Fibroblast of lung (primary cell): ENCODE measurements around the gene ZC3H7B. TPM values are rescaled to one million over a fixed set of nuclear protein-coding genes. Genes with fewer than 3 reads are reported as not detected.

Source experiments
- DNase-seq, 2 donors: peaks; one replicate each; pipeline versions ENCODE4 v3.0.0 to v3.0.0-alpha.2; 2010; ENCODE audit warnings: low read depth in 2 of 2
- H2AFZ ChIP-seq: 2 replicates; pipeline ENCODE4 v1.5.1; 2012; ENCODE audit warnings: low read length, control low read depth, inconsistent platforms
- H3K27ac ChIP-seq: 2 replicates; pipeline ENCODE4 v1.5.1; 2011; ENCODE audit warnings: low read length, control low read depth; ENCODE audit not compliant: insufficient read depth
- H3K27me3 ChIP-seq: 2 replicates; pipeline ENCODE4 v1.5.1; 2011; ENCODE audit warnings: mild to moderate bottlenecking, low read length; ENCODE audit not compliant: control insufficient read depth, insufficient read depth
- H3K36me3 ChIP-seq: 2 replicates; pipeline ENCODE4 v1.5.1; 2011; ENCODE audit warnings: low read length; ENCODE audit not compliant: control insufficient read depth, insufficient read depth
- H3K4me1 ChIP-seq: 2 replicates; pipeline ENCODE4 v1.5.1; 2011; ENCODE audit warnings: low read length; ENCODE audit not compliant: control insufficient read depth, insufficient read depth; ENCODE audit errors: extremely low read depth
- H3K4me2 ChIP-seq: 2 replicates; pipeline ENCODE4 v1.5.1; 2011; ENCODE audit warnings: low read length, control low read depth; ENCODE audit not compliant: insufficient read depth; ENCODE audit errors: extremely low read depth
- H3K4me3 ChIP-seq, 4 experiments: fragments of 200-600 bp in 1 of 4; sonication (generic) in 1 of 4; replicated peaks in 1 of 4; 2 replicates each; pipeline ENCODE4 v1.5.1; 2011 to 2016; ENCODE audit warnings: low read length in 4 of 4, low read depth in 3 of 4, mild to moderate bottlenecking in 3 of 4, control low read depth in 2 of 4, inconsistent platforms in 1 of 4, mixed read lengths in 1 of 4; ENCODE audit not compliant: insufficient read depth in 1 of 4; ENCODE audit errors: control extremely low read depth in 1 of 4
- H3K79me2 ChIP-seq: 2 replicates; pipeline ENCODE4 v1.5.1; 2012; ENCODE audit warnings: mild to moderate bottlenecking, low read length, inconsistent platforms; ENCODE audit not compliant: control insufficient read depth, insufficient read depth
- H3K9ac ChIP-seq: 2 replicates; pipeline ENCODE4 v1.5.1; 2011; ENCODE audit warnings: mild to moderate bottlenecking, low read length, control low read depth; ENCODE audit not compliant: insufficient read depth
- H3K9me3 ChIP-seq: 2 replicates; pipeline ENCODE4 v1.5.1; 2012; ENCODE audit warnings: low read depth, low read length; ENCODE audit not compliant: control insufficient read depth, insufficient read depth
- H4K20me1 ChIP-seq: 2 replicates; pipeline ENCODE4 v1.5.1; 2011; ENCODE audit warnings: low read length; ENCODE audit not compliant: control insufficient read depth, insufficient read depth; ENCODE audit errors: extremely low read depth
- CTCF ChIP-seq, 2 donors: IDR thresholded peaks in 1 of 2; conservative IDR thresholded peaks in 1 of 2; 1 replicate in 1 of 2; 2 replicates in 1 of 2; pipeline ENCODE4 v1.5.1; 2011 to 2012; ENCODE audit warnings: low read length in 2 of 2, control low read depth in 1 of 2, inconsistent platforms in 1 of 2, low read depth in 1 of 2, mild to moderate bottlenecking in 1 of 2
- EZH2 ChIP-seq: IDR thresholded peaks from 2 replicates; pipeline ENCODE4 v1.5.1; 2012; ENCODE audit warnings: low read length, control low read depth, mild to moderate bottlenecking; ENCODE audit errors: missing control alignments
- polyA plus RNA-seq, 2 donors: library from polyadenylated mRNA; depleted of rRNA in 1 of 2; stranded (reverse) in 1 of 2; unstranded in 1 of 2; fragments of >200 nt; gene quantifications; 2 replicates each; pipeline ENCODE4 v1.2.1, GENCODE V29; 2011 to 2012; ENCODE audit warnings: missing spikeins in 1 of 2
- total RNA-seq: library from RNA; depleted of rRNA; stranded (reverse); fragments of >200 nt; gene quantifications from 2 replicates; pipeline ENCODE4 v1.2.1, GENCODE V29; 2014

ZC3H7B gene
- total and polyA plus RNA-seq, 2 donors (not counting 1 experiment from before 2014, with no cell fraction given), result 30.6 to 64.4 TPM

- Histone ChIP-seq H3K79me2 (no peaks in the 10 kb centered on the region), H3K36me3 (peaks cover 45% of the 10 kb centered on the region), H3K4me2 (no peak overlapping the region), H3K27ac (no peak overlapping the region), H3K4me3 (no peak overlapping the region), H4K20me1 (no peaks in the 10 kb centered on the region), H3K9ac (no peak overlapping the region), H3K4me1 (no peaks in the 10 kb centered on the region), H2AFZ (no peak overlapping the region), H3K9me3 (no peaks in the 10 kb centered on the region), H3K27me3 (no peaks in the 10 kb centered on the region)
- TF ChIP-seq CTCF (conservative IDR thresholded peaks at IDR 0.05 in 1 of 2, IDR thresholded peaks at IDR 0.05 in 1 of 2; ENCODE audit: low read depth in 1 of 2, low read length in 2 of 2), result no peak
- DNase-seq, result no peak
Measured at GRCh38 chr22:41330169-41330568, 28.8 kb downstream of the ZC3H7B start.

GRCh38 chr22:41332217-41332939, 31.1 kb downstream of the ZC3H7B start:
- no peaks in the 10 kb centered on the region for H3K27me3 ChIP-seq
- TF ChIP-seq CTCF (conservative IDR thresholded peaks at IDR 0.05 in 1 of 2, IDR thresholded peaks at IDR 0.05 in 1 of 2; ENCODE audit: low read depth in 1 of 2, low read length in 2 of 2), result no peak
- no peak for TF ChIP-seq EZH2
- DNase-seq, result no peak
- H2AFZ ChIP-seq, result no peak overlapping the region
- no peak overlapping the region for H3K27ac ChIP-seq
- no peak overlapping the region for H3K4me2 ChIP-seq
- H4K20me1 ChIP-seq, result no peaks in the 10 kb centered on the region
- H3K9me3 ChIP-seq, result no peaks in the 10 kb centered on the region
- no peak overlapping the region for H3K4me3 ChIP-seq
- no peaks in the 10 kb centered on the region for H3K4me1 ChIP-seq
- no peak overlapping the region for H3K9ac ChIP-seq
- H3K36me3 ChIP-seq, result peaks cover 35% of the 10 kb centered on the region
- H3K79me2 ChIP-seq, result no peaks in the 10 kb centered on the region

GRCh38 chr22:41333806-41334205, 32.5 kb downstream of the ZC3H7B start:
- Histone ChIP-seq H3K79me2 (no peaks in the 10 kb centered on the region), H3K36me3 (peaks cover 32% of the 10 kb centered on the region), H3K27me3 (no peaks in the 10 kb centered on the region), H3K9ac (no peak overlapping the region), H3K4me2 (no peak overlapping the region), H3K4me3 (no peak overlapping the region), H3K4me1 (no peaks in the 10 kb centered on the region), H2AFZ (no peak overlapping the region), H3K9me3 (no peaks in the 10 kb centered on the region), H3K27ac (no peak overlapping the region), H4K20me1 (no peaks in the 10 kb centered on the region)
- DNase-seq, result no peak
- TF ChIP-seq EZH2 (no peak), CTCF (conservative IDR thresholded peaks at IDR 0.05 in 1 of 2, IDR thresholded peaks at IDR 0.05 in 1 of 2; ENCODE audit: low read depth in 1 of 2, low read length in 2 of 2) (no peak)
